H1 (cell line): Measurements from ENCODE around the gene SELENOO. TPM values are rescaled to one million over a fixed set of nuclear protein-coding genes. Genes with fewer than 3 reads are reported as not detected.

Experiments used
- CTCF ChIA-PET: fragments of 300-600 bp; sonication (Branson Sonifier 250); formaldehyde crosslinking; loops from one replicate; lab custom pipeline; 2021; ENCODE audit not compliant: partially characterized antibody; lab: Charles Lee
- POLR2A ChIA-PET: fragments of 300-600 bp; sonication (Branson Sonifier 250); formaldehyde crosslinking; loops from one replicate; lab custom pipeline; 2021; ENCODE audit warnings: inconsistent platforms; ENCODE audit not compliant: partially characterized antibody; lab: Charles Lee
- DNase-seq, 2 experiments: peaks; one replicate each; pipeline versions ENCODE4 v3.0.0 to v3.0.0-alpha.2; 2010 to 2022; ENCODE audit warnings: low spot score in 2 of 2, low read depth in 1 of 2, mixed read lengths in 1 of 2
- FAIRE-seq: peaks from 2 replicates; lab custom pipeline; 2011; peaks lifted over from hg19 to GRCh38; lab: Jason Lieb, UNC
- H2AFZ ChIP-seq: 2 replicates; pipeline ENCODE4 v1.8.1; 2012; ENCODE audit warnings: low read length, inconsistent platforms
- H2AK5ac ChIP-seq: 2 replicates; pipeline ENCODE4 v1.6.1; 2013; ENCODE audit warnings: low read depth, low read length
- H2BK120ac ChIP-seq: replicated peaks from 2 replicates; pipeline ENCODE3; 2013; ENCODE audit warnings: low read depth, low read length, inconsistent platforms
- H2BK12ac ChIP-seq: 2 replicates; pipeline ENCODE4 v1.6.1; 2013; ENCODE audit warnings: low read depth, low read length
- H2BK15ac ChIP-seq: 2 replicates; pipeline ENCODE4 v1.6.1; 2013; ENCODE audit warnings: low read length
- H2BK20ac ChIP-seq: 2 replicates; pipeline ENCODE4 v1.6.1; 2013; ENCODE audit warnings: low read length
- H2BK5ac ChIP-seq: 2 replicates; pipeline ENCODE4 v1.6.1; 2013; ENCODE audit warnings: low read depth, low read length
- H3K14ac ChIP-seq: 2 replicates; pipeline ENCODE4 v1.6.1; 2013; ENCODE audit warnings: inconsistent platforms; ENCODE audit not compliant: insufficient read length
- H3K18ac ChIP-seq: 2 replicates; pipeline ENCODE4 v1.6.1; 2013; ENCODE audit warnings: low read length; ENCODE audit errors: extremely low read depth
- H3K23ac ChIP-seq: 2 replicates; pipeline ENCODE4 v1.6.1; 2013; ENCODE audit warnings: inconsistent platforms; ENCODE audit not compliant: insufficient read length
- H3K23me2 ChIP-seq: 2 replicates; pipeline ENCODE4 v1.6.1; 2013; ENCODE audit warnings: low read depth, low read length
- H3K27ac ChIP-seq: 2 replicates; pipeline ENCODE4 v1.6.1; 2011; ENCODE audit warnings: low read depth, low read length, inconsistent platforms
- H3K27me3 ChIP-seq, 4 experiments: replicated peaks in 1 of 4; 1 replicate in 1 of 4; 2 replicates in 3 of 4; pipeline versions ENCODE4 v1.6.1 to v1.8.1; 2011 to 2013; ENCODE audit warnings: low read length in 3 of 4, mild to moderate bottlenecking in 3 of 4, inconsistent platforms in 2 of 4, mixed read lengths in 2 of 4, moderate library complexity in 1 of 4; ENCODE audit not compliant: control insufficient read depth in 3 of 4, insufficient read depth in 3 of 4; ENCODE audit errors: extremely low read depth in 1 of 4
- H3K36me3 ChIP-seq, 4 experiments: 2 replicates each; pipeline versions ENCODE4 v1.6.1 to v1.8.1; 2011 to 2013; ENCODE audit warnings: mild to moderate bottlenecking in 4 of 4, low read length in 3 of 4, moderate library complexity in 2 of 4, control low read depth in 1 of 4, inconsistent platforms in 1 of 4; ENCODE audit not compliant: insufficient read depth in 4 of 4, control insufficient read depth in 2 of 4
- H3K4ac ChIP-seq: replicated peaks from 2 replicates; pipeline ENCODE3; 2013; ENCODE audit warnings: low read length, low read depth, mixed read lengths, inconsistent platforms; ENCODE audit not compliant: insufficient read length
- H3K4me1 ChIP-seq, 4 experiments: replicated peaks in 1 of 4; 1 replicate in 1 of 4; 2 replicates in 3 of 4; pipeline versions ENCODE4 v1.6.1 to v1.8.1; 2011 to 2013; ENCODE audit warnings: low read length in 3 of 4, inconsistent platforms in 2 of 4, mixed read lengths in 1 of 4; ENCODE audit not compliant: insufficient read depth in 4 of 4, control insufficient read depth in 3 of 4
- H3K4me2 ChIP-seq, 2 experiments: 2 replicates each; pipeline versions ENCODE4 v1.6.1 to v1.8.1; 2011 to 2013; ENCODE audit warnings: low read depth in 2 of 2, low read length in 2 of 2, control low read depth in 1 of 2, inconsistent platforms in 1 of 2, mild to moderate bottlenecking in 1 of 2; ENCODE audit not compliant: insufficient read depth in 1 of 2
- H3K4me3 ChIP-seq, 4 experiments: fragments of 200-600, 300-600 bp in 1 of 4; sonication (generic), shearing (Covaris generic), sonication (Bioruptor Twin) in 1 of 4; 2 replicates each; pipeline versions ENCODE4 v1.5.1 to v1.8.1; 2011 to 2016; ENCODE audit warnings: low read length in 4 of 4, low read depth in 3 of 4, control low read depth in 2 of 4, inconsistent platforms in 2 of 4, mild to moderate bottlenecking in 2 of 4, mixed read lengths in 1 of 4, moderate library complexity in 1 of 4; ENCODE audit not compliant: insufficient read depth in 2 of 4; ENCODE audit errors: extremely low read depth in 1 of 4
- H3K56ac ChIP-seq: replicated peaks from 2 replicates; pipeline ENCODE3; 2013; ENCODE audit warnings: low read depth, mild to moderate bottlenecking, mixed read lengths, low read length, inconsistent platforms; ENCODE audit not compliant: insufficient read length
- H3K79me1 ChIP-seq: 2 replicates; pipeline ENCODE4 v1.6.1; 2013; ENCODE audit warnings: low read depth, low read length, control low read depth
- H3K79me2 ChIP-seq, 2 experiments: 2 replicates each; pipeline versions ENCODE4 v1.6.1 to v1.8.1; 2012 to 2013; ENCODE audit warnings: low read length in 2 of 2, mild to moderate bottlenecking in 2 of 2, inconsistent platforms in 1 of 2; ENCODE audit not compliant: insufficient read depth in 2 of 2, control insufficient read depth in 1 of 2
- H3K9ac ChIP-seq, 4 experiments: replicated peaks in 1 of 4; 1 replicate in 1 of 4; 2 replicates in 3 of 4; pipeline versions ENCODE4 v1.6.1 to v1.8.1; 2011 to 2013; ENCODE audit warnings: low read depth in 3 of 4, low read length in 3 of 4, control low read depth in 2 of 4, mild to moderate bottlenecking in 2 of 4, moderate library complexity in 2 of 4, inconsistent platforms in 1 of 4; ENCODE audit errors: extremely low read depth in 1 of 4
- H3K9me3 ChIP-seq, 2 experiments: 2 replicates each; pipeline versions ENCODE4 v1.6.1 to v1.8.1; 2012 to 2013; ENCODE audit warnings: mild to moderate bottlenecking in 2 of 2, moderate library complexity in 2 of 2, control low read depth in 1 of 2, inconsistent platforms in 1 of 2, low read depth in 1 of 2, low read length in 1 of 2, mixed read lengths in 1 of 2; ENCODE audit not compliant: insufficient read depth in 2 of 2
- H4K20me1 ChIP-seq, 2 experiments: replicated peaks in 1 of 2; 2 replicates each; pipeline versions ENCODE3 to v1.8.1; 2011 to 2013; ENCODE audit warnings: inconsistent platforms in 2 of 2, low read length in 2 of 2, mild to moderate bottlenecking in 1 of 2; ENCODE audit not compliant: insufficient read depth in 2 of 2, control insufficient read depth in 1 of 2
- H4K5ac ChIP-seq: 2 replicates; pipeline ENCODE4 v1.6.1; 2013; ENCODE audit warnings: low read length, low read depth, mixed read lengths, inconsistent platforms; ENCODE audit not compliant: insufficient read length
- H4K8ac ChIP-seq: 2 replicates; pipeline ENCODE4 v1.8.0; 2013; ENCODE audit warnings: mild to moderate bottlenecking, moderate library complexity, low read length, inconsistent platforms; ENCODE audit not compliant: insufficient read depth; ENCODE audit errors: extremely low read depth
- H4K91ac ChIP-seq: replicated peaks from 2 replicates; pipeline ENCODE3; 2013; ENCODE audit warnings: low read length, mixed read lengths, inconsistent platforms; ENCODE audit not compliant: insufficient read length
- CHD2 ChIP-seq: IDR thresholded peaks from 2 replicates; pipeline ENCODE4 v1.6.1; 2012; ENCODE audit warnings: low read length, improper control_type of control experiment
- SIRT6 ChIP-seq: IDR thresholded peaks from one replicate; pipeline ENCODE4 v1.7.1; 2012; ENCODE audit warnings: low read length, inconsistent platforms
- ZNF274 ChIP-seq: IDR thresholded peaks from 2 replicates; pipeline ENCODE4 v1.7.0; 2012; ENCODE audit warnings: low read length, borderline replicate concordance; ENCODE audit errors: extremely low read depth
- WGBS, 2 experiments: shearing (Covaris generic) in 1 of 2; methylation state at CpG; one replicate each; pipeline versions ENCODE4 v1.1.6 to v1.1.7; 2013 to 2015; ENCODE audit warnings: low lambda C conversion rate in 2 of 2, mixed read lengths in 2 of 2, inconsistent platforms in 1 of 2, low coverage in 1 of 2, missing lambda C conversion rate in 1 of 2; ENCODE audit not compliant: insufficient replicate concordance in 2 of 2, insufficient coverage in 1 of 2, insufficient read length in 1 of 2; ENCODE audit errors: extremely low coverage in 1 of 2, missing lambda C conversion rate in 1 of 2; 5-methylcytosine and 5-hydroxymethylcytosine counted together
- polyA plus RNA-seq, 7 experiments: library from polyadenylated mRNA; depleted of rRNA in 3 of 7; stranded (reverse) in 5 of 7; unstranded in 2 of 7; fragments of >200 nt in 5 of 7; fragments of 200-250 nt in 2 of 7; gene quantifications; 1 replicate in 5 of 7; 2 replicates in 1 of 7; 4 replicates in 1 of 7; pipeline versions ENCODE4 v1.2.1 to v1.2.3, GENCODE V29; 2011 to 2013; ENCODE audit warnings: missing spikeins in 2 of 7, mixed read lengths in 2 of 7
- total RNA-seq: library from RNA; stranded (reverse); fragmentation: NEBNext Ultra II Directional; extraction: Animal tissue kit (Norgen Biotek cat#: 25700); gene quantifications from 2 replicates; pipeline ENCODE4 v1.2.1, GENCODE V29; 2021

Gene SELENOO
- total and polyA plus RNA-seq, 2 of the 8 experiments (the other 6 are each of a cell fraction or from before 2014, with no cell fraction given): 18.6 to 25.1 TPM

- POLR2A ChIA-PET: interaction anchor here (1.1 to 1.4 kb wide), 3 partner anchors 12 to 15 kb away, joined by 3 to 4 read pairs (median 3); partner anchors contain the start of gene HDAC10
- H3K14ac ChIP-seq: no peak overlapping the region
- H2AK5ac ChIP-seq: no peak overlapping the region
- H3K23me2 ChIP-seq: peaks cover 6% of the 10 kb centered on the region; the same call in 1 of the 2 replicates
- H2BK12ac ChIP-seq: peak overlapping the region; percentile 80; the same call in 1 of the 2 replicates
- peak overlapping the region; percentile 48; the same call in 1 of the 2 replicates for H2BK20ac ChIP-seq
- no peak overlapping the region for H3K56ac ChIP-seq
- CTCF ChIA-PET: interaction anchor here (0.6 to 4.7 kb wide), 10 partner anchors 10 to 237 kb away, joined by 3 to 26 read pairs (median 4); partner anchors contain the start of gene HDAC10
- no peak overlapping the region; a peak in 1 of 7 replicates for H3K9ac ChIP-seq
- H4K8ac ChIP-seq: no peak overlapping the region
- H3K27me3 ChIP-seq: peaks cover 1 to 32% (median 23%) of the 10 kb centered on the region in 4 experiments; a peak in 6 of 7 replicates
- no peaks in the 10 kb centered on the region for H3K79me1 ChIP-seq
- no peak overlapping the region for H2AFZ ChIP-seq
- peak overlapping the region in 1 of 2 experiments; percentile 77; a peak in 1 of 4 replicates for H3K4me2 ChIP-seq
- H2BK15ac ChIP-seq: no peak overlapping the region
- 79% methylated on average over 7 of the region's 7 CpGs; no CpG with 5 or more reads in 1 of the 2 experiments for whole genome bisulfite sequencing, 2 experiments
- H3K4me1 ChIP-seq: peaks cover 0 to 20% (median 10%) of the 10 kb centered on the region in 4 experiments; a peak in 6 of 7 replicates
- H3K36me3 ChIP-seq: no peaks in the 10 kb centered on the region
- H3K79me2 ChIP-seq: no peaks in the 10 kb centered on the region
- no peak overlapping the region; a peak in 2 of 8 replicates for H3K4me3 ChIP-seq
- no peak overlapping the region for H4K5ac ChIP-seq
- H3K9me3 ChIP-seq: peaks cover 0 to 10% of the 10 kb centered on the region in 2 experiments; a peak in 1 of 4 replicates
- no peak overlapping the region for H3K27ac ChIP-seq
- peak overlapping the region; percentile 52; the same call in 1 of the 2 replicates for H2BK5ac ChIP-seq
- no peak overlapping the region for H2BK120ac ChIP-seq
- DNase-seq (no peak), FAIRE-seq (no peak)
- H4K20me1 ChIP-seq: peaks cover 5 to 8% of the 10 kb centered on the region in 2 experiments
- H3K23ac ChIP-seq: no peak overlapping the region
- no peak overlapping the region for H3K4ac ChIP-seq
- H4K91ac ChIP-seq: peak overlapping the region; percentile 42
- H3K18ac ChIP-seq: peak overlapping the region; percentile 20; the same call in 1 of the 2 replicates
- TF ChIP-seq CHD2: no peak
- no peak for TF ChIP-seq SIRT6
- no peak for TF ChIP-seq ZNF274
These were observed 61.7 kb downstream of the SELENOO start for GRCh38 chr22:50262460-50262911.
